Activated CD4-positive, alpha-beta T cell treated with anti-CD3 and anti-CD28 coated beads for 36 hours (primary cell): ENCODE measurements around the gene ZBP1. TPM values are rescaled to one million over a fixed set of nuclear protein-coding genes. Genes with fewer than 3 reads are reported as not detected.
A peak's percentile ranks its signal among the peaks of the same experiment; 100 is the strongest.

ENCODE experiments used
- ATAC-seq: fragments of 200-7000 bp; cut with Tn5 transposase; one replicate; pipeline ENCODE4 v1.10.0; 2021; ENCODE audit warnings: mild to moderate bottlenecking, moderate library complexity
- CTCF ChIA-PET: fragments of 350-600 bp; sonication (Branson Sonifier 250); formaldehyde crosslinking; loops from one replicate; lab custom pipeline; 2021; ENCODE audit warnings: antibody characterized with exemption; lab: Charles Lee
- POLR2A ChIA-PET: fragments of 350-600 bp; sonication (Branson Sonifier 250); formaldehyde crosslinking; loops from one replicate; lab custom pipeline; 2021; ENCODE audit warnings: antibody characterized with exemption, inconsistent platforms; lab: Charles Lee
- DNase-seq: peaks from one replicate; pipeline ENCODE4 v3.0.0-alpha.2; 2020
- H3K27ac Mint-ChIP-seq: one replicate; pipeline ENCODE4 v1.8.0; 2021; ENCODE audit warnings: mixed read lengths
- H3K27me3 Mint-ChIP-seq: one replicate; pipeline ENCODE4 v1.8.0; 2021; ENCODE audit warnings: mixed read lengths
- H3K36me3 Mint-ChIP-seq: one replicate; pipeline ENCODE4 v1.8.0; 2021; ENCODE audit warnings: low read depth, mixed read lengths
- H3K4me1 Mint-ChIP-seq: one replicate; pipeline ENCODE4 v1.8.0; 2021; ENCODE audit warnings: mixed read lengths
- H3K4me3 Mint-ChIP-seq: one replicate; pipeline ENCODE4 v1.8.0; 2021; ENCODE audit warnings: mild to moderate bottlenecking, moderate library complexity, mixed read lengths
- H3K9me3 Mint-ChIP-seq: one replicate; pipeline ENCODE4 v1.8.0; 2021; ENCODE audit warnings: low read depth, mixed read lengths
- intact Hi-C, 2 experiments: fragments of 100-400 bp; cut with DNase I in 1 of 2; cut with micrococcal nuclease in 1 of 2; formaldehyde crosslinking; loops; one replicate each; pipeline versions ENCODE4 v1.14.2 to v1.15.1; 2022 to 2024; cut with DNase I, micrococcal nuclease
- total RNA-seq, 2 experiments: library from RNA; stranded (reverse); gene quantifications; one replicate each; pipeline ENCODE4 v1.2.3, GENCODE V29; 2021

ZBP1 gene
- total RNA-seq, 2 experiments from 2014 or later: 0.30 to 1.4 TPM

- DNase-seq (peak; percentile 2), ATAC-seq (no peak)
- no peaks in the 10 kb centered on the region for H3K27me3 Mint-ChIP-seq
- ChIA-PET POLR2A (no interaction called here), CTCF (interaction anchor here (0.6 to 0.7 kb wide), 2 partner anchors 34 to 118 kb away, joined by 3 read pairs; no protein-coding TSS in a partner anchor)
- no peak overlapping the region for H3K4me3 Mint-ChIP-seq
- H3K27ac Mint-ChIP-seq: no peak overlapping the region
- no peaks in the 10 kb centered on the region for H3K9me3 Mint-ChIP-seq
- H3K36me3 Mint-ChIP-seq: no peaks in the 10 kb centered on the region
- intact Hi-C loops: loop anchor here in 1 of 2 experiments (10.0 kb wide), 1 partner anchor 548 kb away; no protein-coding TSS in a partner anchor
- H3K4me1 Mint-ChIP-seq: peaks cover 20% of the 10 kb centered on the region
Measured at GRCh38 chr20:57656821-57657534, 36.8 kb upstream of the ZBP1 start.

GRCh38 chr20:57656252-57656820 is 36.1 kb upstream of the ZBP1 start:
- Mint-ChIP-seq H3K27me3 (no peaks in the 10 kb centered on the region), H3K4me3 (no peak overlapping the region), H3K9me3 (no peaks in the 10 kb centered on the region), H3K36me3 (no peaks in the 10 kb centered on the region), H3K4me1 (peaks cover 20% of the 10 kb centered on the region), H3K27ac (no peak overlapping the region)
- no peak for ATAC-seq
- intact Hi-C loops: loop anchor here in 1 of 2 experiments (10.0 kb wide), 1 partner anchor 548 kb away; no protein-coding TSS in a partner anchor
- POLR2A ChIA-PET: no interaction called here
- CTCF ChIA-PET: interaction anchor here (0.6 to 0.8 kb wide), 4 partner anchors 26 to 117 kb away, joined by 3 read pairs; no protein-coding TSS in a partner anchor
- DNase-seq: peak; percentile 0

DNA sequence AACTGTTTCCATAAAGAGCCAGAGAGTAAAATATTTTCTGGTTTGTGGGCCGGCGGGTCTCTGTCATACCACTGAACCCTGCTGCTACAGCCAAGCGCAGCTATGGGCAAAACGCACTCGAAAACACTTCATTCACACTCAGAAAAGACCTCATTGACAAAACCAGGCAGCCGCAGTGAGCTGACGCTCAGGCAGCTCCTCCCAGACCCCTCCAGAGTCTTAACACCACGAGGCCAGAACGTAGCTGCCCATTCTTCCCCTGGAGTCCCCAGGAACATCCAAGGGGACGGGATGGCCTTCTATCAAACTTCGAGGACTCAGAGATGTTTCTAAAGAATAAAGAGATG is 35.6 kb upstream of the ZBP1 start:
- peaks cover 20% of the 10 kb centered on the region for H3K4me1 Mint-ChIP-seq
- ChIA-PET CTCF (interaction anchor here (0.6 to 1.1 kb wide), 4 partner anchors 26 to 431 kb away, joined by 3 read pairs; no protein-coding TSS in a partner anchor), POLR2A (no interaction called here)
- no peak for ATAC-seq
- intact Hi-C loops: loop anchor here in 1 of 2 experiments (2.0 to 10.0 kb wide), 2 partner anchors 523 to 549 kb away; no protein-coding TSS in a partner anchor
- DNase-seq: no peak
- H3K9me3 Mint-ChIP-seq: no peaks in the 10 kb centered on the region
- H3K36me3 Mint-ChIP-seq: no peaks in the 10 kb centered on the region
- no peaks in the 10 kb centered on the region for H3K27me3 Mint-ChIP-seq
- no peak overlapping the region for H3K4me3 Mint-ChIP-seq
- no peak overlapping the region for H3K27ac Mint-ChIP-seq

- Mint-ChIP-seq H3K4me3 (no peak overlapping the region), H3K9me3 (no peaks in the 10 kb centered on the region), H3K27ac (no peak overlapping the region), H3K36me3 (peaks cover 2% of the 10 kb centered on the region), H3K27me3 (no peaks in the 10 kb centered on the region), H3K4me1 (peaks cover 20% of the 10 kb centered on the region)
- ChIA-PET CTCF (interaction anchor here (0.6 to 1.4 kb wide), 5 partner anchors 13 to 499 kb away, joined by 3 to 4 read pairs (median 4); no protein-coding TSS in a partner anchor), POLR2A (no interaction called here)
- intact Hi-C loops: loop anchor here (1.0 to 10.0 kb wide), 6 partner anchors 58 to 555 kb away; no protein-coding TSS in a partner anchor
- no peak for DNase-seq
- no peak for ATAC-seq
Measured at GRCh38 chr20:57654998-57655808, 35.0 kb upstream of the ZBP1 start.

DNA sequence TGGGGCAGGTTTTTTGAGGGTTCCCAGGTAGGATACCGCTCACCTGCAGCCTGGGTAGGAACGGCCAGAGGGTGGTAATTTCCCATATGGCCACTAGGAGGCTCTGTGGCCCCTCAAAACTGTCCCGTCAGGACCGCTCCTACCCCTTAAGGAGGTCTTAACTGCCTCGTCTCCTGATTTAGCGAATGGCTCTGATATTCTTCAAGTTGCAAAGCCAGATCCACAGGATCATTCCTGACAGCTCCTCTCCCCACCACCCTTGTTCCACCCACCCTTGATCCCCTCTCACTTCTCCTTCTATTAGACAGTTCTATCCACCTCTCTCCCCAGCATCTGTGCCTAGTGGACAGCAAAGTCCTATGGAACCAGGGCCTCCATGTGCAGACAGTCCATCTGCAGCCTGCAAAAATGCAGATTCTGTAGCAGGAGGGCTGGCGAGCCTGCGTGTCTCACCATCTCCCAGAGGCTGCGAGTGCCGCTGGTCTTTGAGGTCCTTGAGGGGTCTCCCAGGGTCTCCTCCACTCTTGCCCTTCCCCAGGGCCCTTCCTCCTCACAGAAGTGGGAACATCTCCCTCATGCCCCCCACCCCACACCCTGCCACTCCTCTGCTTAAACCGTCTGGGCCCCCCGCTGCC is 34.3 kb upstream of the ZBP1 start:
- POLR2A ChIA-PET: no interaction called here
- peak; percentile 81 for ATAC-seq
- DNase-seq: peak; percentile 75

DNA sequence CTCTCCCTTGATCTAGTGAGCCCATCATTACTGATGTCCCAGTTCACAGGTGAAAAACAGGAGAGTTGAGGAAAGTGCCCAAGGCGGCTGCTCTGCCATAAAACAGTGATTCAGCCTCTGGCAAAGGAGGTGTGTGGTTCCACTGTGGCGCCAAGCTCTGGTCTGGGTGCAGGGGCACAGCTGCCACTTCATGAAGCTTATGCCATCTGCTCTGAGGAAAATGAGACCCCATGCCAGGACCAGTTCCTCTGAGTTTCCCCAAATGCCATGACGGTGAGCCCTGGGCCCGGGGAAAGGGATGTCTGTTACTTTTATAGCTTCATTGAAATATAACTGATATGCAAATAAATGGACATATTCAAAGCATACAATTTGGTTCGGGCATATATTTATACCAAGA is 33.7 kb upstream of the ZBP1 start:
- POLR2A ChIA-PET: no interaction called here
- no peaks in the 10 kb centered on the region for H3K9me3 Mint-ChIP-seq

More for the DNA sequence above, 34.3 kb upstream of the ZBP1 start:
- intact Hi-C loops: loop anchor here (1.0 to 10.0 kb wide), 6 partner anchors 57 to 556 kb away; no protein-coding TSS in a partner anchor
- Mint-ChIP-seq H3K4me1 (peaks cover 20% of the 10 kb centered on the region), H3K9me3 (no peaks in the 10 kb centered on the region), H3K27ac (no peak overlapping the region), H3K27me3 (no peaks in the 10 kb centered on the region), H3K4me3 (no peak overlapping the region), H3K36me3 (peaks cover 2% of the 10 kb centered on the region)
- CTCF ChIA-PET: interaction anchor here (0.6 to 2.0 kb wide), 15 partner anchors 9 to 848 kb away, joined by 3 to 10 read pairs (median 4); no protein-coding TSS in a partner anchor

GRCh38 chr20:57653546-57653900 is 33.3 kb upstream of the ZBP1 start:
- H3K4me1 Mint-ChIP-seq: peaks cover 18% of the 10 kb centered on the region
- H3K27me3 Mint-ChIP-seq: no peaks in the 10 kb centered on the region
- H3K27ac Mint-ChIP-seq: no peak overlapping the region
- DNase-seq (no peak), ATAC-seq (no peak)
- ChIA-PET CTCF (interaction anchor here (0.5 to 2.0 kb wide), 21 partner anchors 8 to 601 kb away, joined by 3 to 10 read pairs (median 3); no protein-coding TSS in a partner anchor), POLR2A (no interaction called here)
- H3K4me3 Mint-ChIP-seq: no peak overlapping the region
- intact Hi-C loops: loop anchor here in 1 of 2 experiments (10.0 kb wide), 1 partner anchor 551 kb away; no protein-coding TSS in a partner anchor
- H3K36me3 Mint-ChIP-seq: peaks cover 2% of the 10 kb centered on the region
- no peaks in the 10 kb centered on the region for H3K9me3 Mint-ChIP-seq

More for the DNA sequence above, 33.7 kb upstream of the ZBP1 start:
- no peaks in the 10 kb centered on the region for H3K27me3 Mint-ChIP-seq
- peaks cover 20% of the 10 kb centered on the region for H3K4me1 Mint-ChIP-seq
- no peak overlapping the region for H3K4me3 Mint-ChIP-seq
- H3K27ac Mint-ChIP-seq: no peak overlapping the region
- peaks cover 2% of the 10 kb centered on the region for H3K36me3 Mint-ChIP-seq
- intact Hi-C loops: loop anchor here (1.0 to 10.0 kb wide), 6 partner anchors 57 to 556 kb away; no protein-coding TSS in a partner anchor
- DNase-seq (no peak), ATAC-seq (no peak)
- CTCF ChIA-PET: interaction anchor here (0.5 to 2.0 kb wide), 22 partner anchors 9 to 849 kb away, joined by 3 to 10 read pairs (median 3); no protein-coding TSS in a partner anchor

DNA sequence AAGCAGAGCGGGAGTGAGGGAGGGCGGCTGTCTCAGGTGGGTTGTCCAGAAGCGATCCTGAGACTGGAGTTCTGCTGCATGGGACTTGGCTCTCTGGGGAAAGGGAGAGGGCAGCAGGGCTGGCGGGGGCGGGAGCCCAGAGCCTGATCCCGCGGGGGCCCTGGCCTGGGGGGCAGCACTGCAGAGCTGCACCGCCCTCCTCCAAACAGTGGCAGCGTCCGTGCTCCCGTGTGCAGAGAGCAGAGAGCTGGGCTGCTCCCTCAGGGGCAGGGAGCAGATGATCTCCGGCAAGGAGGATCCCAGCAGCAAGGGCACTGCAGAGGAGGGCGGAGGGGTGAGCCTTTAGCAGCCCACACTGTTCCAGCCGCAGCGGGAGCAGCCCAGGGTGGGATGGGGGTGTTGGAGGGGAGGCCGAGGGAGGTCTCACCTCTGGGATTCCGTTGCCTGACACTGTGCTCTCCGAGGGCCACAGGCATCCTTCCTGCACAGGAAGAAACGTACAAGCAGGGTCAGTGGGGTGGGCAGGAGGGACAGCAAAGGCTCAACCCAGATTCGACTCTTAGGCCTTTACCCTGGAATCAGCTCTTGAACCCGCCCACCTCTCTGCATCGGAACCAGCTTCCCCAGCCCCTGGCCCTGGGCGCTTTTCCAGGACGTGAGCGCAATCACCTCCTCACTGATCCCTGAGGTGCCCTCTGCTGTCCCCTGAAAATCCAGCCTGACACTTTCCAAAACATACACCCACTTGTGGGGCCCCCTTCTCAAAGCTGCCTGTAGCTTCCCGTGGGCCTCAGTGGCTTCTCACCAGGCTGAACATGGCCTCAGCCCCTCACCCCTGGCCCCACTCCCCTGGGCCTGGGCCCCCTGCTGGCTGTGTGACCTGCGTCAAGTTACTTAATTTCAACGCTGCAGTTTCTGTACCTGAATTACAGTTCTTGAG is 32.6 kb upstream of the ZBP1 start:
- peaks cover 11% of the 10 kb centered on the region for H3K4me1 Mint-ChIP-seq
- CTCF ChIA-PET: interaction anchor here (0.6 to 2.0 kb wide), 8 partner anchors 8 to 435 kb away, joined by 3 to 10 read pairs (median 4); no protein-coding TSS in a partner anchor
- ATAC-seq: no peak

DNA sequence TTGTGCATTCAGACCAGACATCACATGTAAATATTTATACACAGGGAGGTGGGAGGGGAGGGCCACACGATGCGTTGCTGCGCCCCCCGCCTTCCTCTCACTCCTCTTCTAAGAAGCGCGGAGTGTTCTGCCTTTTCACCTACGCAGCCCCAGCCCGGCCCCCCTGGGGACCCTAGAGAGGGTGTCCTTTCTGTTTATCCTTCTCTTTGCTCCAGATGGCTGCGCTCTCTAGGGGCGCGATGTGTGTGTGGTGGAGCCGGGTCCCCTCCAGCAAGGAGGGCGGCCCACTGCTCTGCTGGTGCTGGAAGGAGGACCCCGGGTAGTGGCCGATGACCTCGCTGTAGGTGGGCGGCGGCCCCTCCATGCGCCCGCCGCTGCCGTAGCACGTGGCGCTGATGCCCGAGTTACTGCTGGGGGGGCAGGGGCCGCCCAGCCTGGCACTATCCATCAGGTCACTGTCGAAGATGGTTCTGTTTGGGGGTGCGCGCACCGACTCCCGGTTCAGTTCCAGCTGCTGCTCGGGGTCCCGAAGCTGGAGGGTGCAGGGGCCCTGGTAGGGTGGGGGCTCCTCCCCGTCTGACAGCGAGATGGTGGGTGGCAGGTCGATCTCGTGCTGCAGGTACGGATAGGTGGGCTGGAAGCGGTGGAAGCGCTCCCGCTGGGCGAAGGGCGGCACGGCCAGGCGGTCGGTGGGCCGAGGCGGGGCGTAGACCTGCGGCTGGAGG is 31.8 kb upstream of the ZBP1 start:
- intact Hi-C loops: loop anchor here in 1 of 2 experiments (10.0 kb wide), 1 partner anchor 553 kb away; no protein-coding TSS in a partner anchor
- ATAC-seq (no peak), DNase-seq (no peak)
- H3K36me3 Mint-ChIP-seq: peaks cover 2% of the 10 kb centered on the region
- no peaks in the 10 kb centered on the region for H3K9me3 Mint-ChIP-seq
- ChIA-PET CTCF (interaction anchor here (0.6 to 0.7 kb wide), 3 partner anchors 13 to 557 kb away, joined by 3 to 6 read pairs (median 3); no protein-coding TSS in a partner anchor), POLR2A (no interaction called here)
- peaks cover 4% of the 10 kb centered on the region for H3K4me1 Mint-ChIP-seq
- H3K27me3 Mint-ChIP-seq: no peaks in the 10 kb centered on the region
- no peak overlapping the region for H3K4me3 Mint-ChIP-seq
- no peak overlapping the region for H3K27ac Mint-ChIP-seq

More for the DNA sequence above, 32.6 kb upstream of the ZBP1 start:
- intact Hi-C loops: loop anchor here in 1 of 2 experiments (10.0 kb wide), 1 partner anchor 552 kb away; no protein-coding TSS in a partner anchor
- peak; percentile 30 for DNase-seq
- POLR2A ChIA-PET: no interaction called here
- no peaks in the 10 kb centered on the region for H3K27me3 Mint-ChIP-seq
- no peak overlapping the region for H3K4me3 Mint-ChIP-seq
- H3K27ac Mint-ChIP-seq: no peak overlapping the region
- H3K36me3 Mint-ChIP-seq: peaks cover 2% of the 10 kb centered on the region
- no peaks in the 10 kb centered on the region for H3K9me3 Mint-ChIP-seq
